ENCODE data around the gene DYSF.

GRCh38 chr2:71552356-71552755, 99.0 kb downstream of the DYSF start:
- no peak for TF ChIP-seq CTCF (IDR thresholded peaks at IDR 0.05; ENCODE audit: poor library complexity, severe bottlenecking)
- TF ChIP-seq REST (IDR thresholded peaks at IDR 0.05; ENCODE audit: borderline replicate concordance), result no peak
- TF ChIP-seq EZH2 (IDR thresholded peaks at IDR 0.05; ENCODE audit: borderline replicate concordance, insufficient read depth, low read length, poor library complexity, severe bottlenecking), result no peak
- TF ChIP-seq POLR2AphosphoS5 (IDR thresholded peaks at IDR 0.05), result no peak
- TF ChIP-seq SMC3 (conservative IDR thresholded peaks at IDR 0.05; ENCODE audit: poor library complexity), result no peak
- no peak for TF ChIP-seq EP300 (conservative IDR thresholded peaks at IDR 0.05; ENCODE audit: poor library complexity, severe bottlenecking)
- TF ChIP-seq MXI1 (conservative IDR thresholded peaks at IDR 0.05; ENCODE audit: poor library complexity, severe bottlenecking), result no peak

All from neural cell (in vitro differentiated cells).